GM21381 (cell line): ENCODE data around the gene CMTM6.
"Not testable (repeated sequence)": the region's sequence is repeated elsewhere in the genome, so short reads cannot be mapped to it uniquely, and the experiment has no call there.

ENCODE experiments used
- ATAC-seq: cut with Tn5 transposase; IDR thresholded peaks from one replicate; pipeline ENCODE4 v1.9.1; 2021; ENCODE audit warnings: mild to moderate bottlenecking, moderate library complexity; ENCODE audit not compliant: unreplicated experiment

The CMTM6 gene

DNA sequence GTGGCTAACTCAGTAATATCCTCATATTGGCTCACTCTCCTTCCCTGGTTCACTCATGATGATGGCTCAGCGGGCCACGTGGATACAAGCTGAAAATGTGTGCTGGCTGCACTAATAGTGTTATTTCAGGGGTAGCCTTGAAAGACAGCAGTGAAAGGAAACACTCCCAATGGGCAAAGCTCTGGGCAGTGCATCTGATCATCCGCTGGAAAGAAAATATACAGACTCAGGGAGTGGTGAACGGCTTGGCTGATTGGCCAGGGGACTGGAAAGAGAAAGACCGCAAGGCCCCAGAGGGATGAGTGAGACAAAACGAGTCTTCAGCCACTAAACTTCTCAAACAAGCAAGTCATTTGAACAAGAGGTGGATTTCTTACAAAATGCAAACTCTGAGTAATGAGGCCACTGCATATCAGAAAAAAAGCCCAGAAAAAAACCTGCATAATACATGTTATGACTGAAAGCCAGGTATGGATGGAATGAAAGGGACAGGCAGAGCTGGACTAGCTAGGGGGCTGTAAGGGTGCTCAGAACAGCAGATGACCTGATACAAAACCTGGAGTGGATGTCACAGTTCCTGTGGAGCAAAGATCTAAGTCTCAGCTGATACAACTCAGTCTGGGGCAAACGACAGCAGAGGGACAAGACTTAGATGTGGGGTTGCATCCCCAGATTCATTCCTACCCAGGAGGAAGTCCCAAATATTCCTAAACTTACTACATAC, 33.3 kb downstream of the CMTM6 start:
- ATAC-seq, result peak; percentile 14

DNA sequence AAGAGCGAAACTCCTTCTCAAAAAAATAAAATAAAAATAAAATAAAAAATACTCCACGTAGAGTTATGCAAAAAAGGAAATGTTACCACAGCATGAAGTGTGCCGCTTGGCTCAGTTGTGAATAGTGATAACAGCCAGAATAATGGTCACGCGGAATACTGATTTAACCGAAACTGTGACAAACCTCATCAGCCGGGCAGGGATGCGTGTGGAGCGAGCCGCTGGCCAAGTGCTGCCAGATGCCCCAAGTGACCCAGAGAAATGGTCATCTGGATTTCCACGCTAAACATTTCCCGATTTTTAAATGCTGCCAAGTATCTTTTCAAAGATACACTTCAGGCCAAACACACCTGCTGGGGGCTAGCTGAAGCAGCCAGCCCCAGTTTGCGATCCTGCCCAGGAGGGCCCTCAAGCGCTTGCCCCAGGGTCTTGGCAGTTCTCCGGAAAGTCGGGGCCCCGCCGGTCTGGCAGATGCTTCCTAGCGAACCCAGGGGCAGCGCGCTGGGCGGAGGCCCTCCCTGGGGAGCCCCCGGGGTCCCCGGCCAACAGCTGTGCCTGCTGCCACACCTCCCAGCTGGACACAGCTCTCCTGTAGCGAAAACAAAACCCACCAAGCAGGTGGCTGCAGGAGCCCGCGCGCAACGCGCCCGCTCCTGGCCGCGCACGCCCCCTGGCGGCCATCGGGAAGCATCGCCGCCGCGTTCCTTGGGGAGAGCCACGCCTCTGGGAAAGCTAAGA, 35.1 kb downstream of the CMTM6 start:
- peak; percentile 75 for ATAC-seq

DNA sequence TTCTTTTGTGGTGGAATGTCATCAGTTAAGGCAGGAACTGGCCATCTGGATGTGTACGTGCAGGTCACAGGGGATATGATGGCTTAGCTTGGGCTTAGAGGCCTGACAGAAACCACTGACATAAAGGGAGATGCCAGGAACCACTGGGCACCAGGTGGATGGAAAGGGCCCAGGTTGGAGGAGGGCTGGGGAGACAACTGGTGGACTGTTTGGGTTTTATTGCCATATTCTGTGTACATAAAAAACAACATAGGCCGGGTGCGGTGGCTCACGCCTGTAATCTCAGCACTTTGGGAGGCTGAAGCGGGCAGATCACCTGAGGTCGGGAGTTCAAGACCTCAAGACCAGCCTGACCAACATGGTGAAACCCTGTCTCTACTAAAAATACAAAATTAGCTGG, 35.8 kb downstream of the CMTM6 start:
- ATAC-seq, result not testable (repeated sequence)

DNA sequence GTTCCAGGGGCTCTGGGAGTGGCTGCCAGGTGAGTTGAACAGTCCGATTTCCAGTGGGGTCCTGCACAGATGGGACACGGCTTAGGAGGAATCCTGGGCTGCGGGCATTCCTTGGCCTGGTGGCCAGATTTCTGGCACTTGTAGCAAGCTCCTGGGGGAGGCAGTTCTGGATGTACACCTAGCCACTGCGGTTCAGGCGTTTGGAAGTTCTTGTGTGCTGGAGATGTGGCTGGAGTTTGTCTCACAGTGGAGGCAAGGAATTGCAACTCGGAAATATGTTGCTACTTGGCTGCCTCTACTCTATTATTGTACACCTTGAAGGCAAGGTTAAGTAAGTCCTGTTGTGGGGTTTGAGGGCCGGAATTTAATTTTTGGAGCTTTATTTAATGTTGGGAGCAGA, 37.9 kb downstream of the CMTM6 start:
- ATAC-seq, result not testable (repeated sequence)

DNA sequence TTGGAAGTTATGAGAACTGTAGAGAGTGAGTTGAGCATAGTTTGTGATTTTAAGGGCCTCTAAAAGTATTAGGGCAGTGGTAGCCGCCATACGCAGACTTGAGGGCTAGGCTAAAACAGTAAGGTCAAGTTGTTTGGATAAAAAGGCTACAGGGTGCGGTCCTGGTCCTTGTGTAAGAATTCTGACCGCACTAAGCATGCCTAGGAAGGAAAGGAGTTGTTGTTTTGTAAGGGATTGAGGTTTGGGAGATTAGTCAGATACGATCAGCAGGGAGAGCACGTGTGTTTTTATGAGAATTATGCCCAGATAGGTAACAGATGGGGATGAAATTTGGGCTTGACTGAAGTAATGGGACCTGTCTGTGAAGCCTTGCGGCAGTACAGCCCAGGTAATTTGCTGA, 39.2 kb downstream of the CMTM6 start:
- ATAC-seq, result not testable (repeated sequence)

DNA sequence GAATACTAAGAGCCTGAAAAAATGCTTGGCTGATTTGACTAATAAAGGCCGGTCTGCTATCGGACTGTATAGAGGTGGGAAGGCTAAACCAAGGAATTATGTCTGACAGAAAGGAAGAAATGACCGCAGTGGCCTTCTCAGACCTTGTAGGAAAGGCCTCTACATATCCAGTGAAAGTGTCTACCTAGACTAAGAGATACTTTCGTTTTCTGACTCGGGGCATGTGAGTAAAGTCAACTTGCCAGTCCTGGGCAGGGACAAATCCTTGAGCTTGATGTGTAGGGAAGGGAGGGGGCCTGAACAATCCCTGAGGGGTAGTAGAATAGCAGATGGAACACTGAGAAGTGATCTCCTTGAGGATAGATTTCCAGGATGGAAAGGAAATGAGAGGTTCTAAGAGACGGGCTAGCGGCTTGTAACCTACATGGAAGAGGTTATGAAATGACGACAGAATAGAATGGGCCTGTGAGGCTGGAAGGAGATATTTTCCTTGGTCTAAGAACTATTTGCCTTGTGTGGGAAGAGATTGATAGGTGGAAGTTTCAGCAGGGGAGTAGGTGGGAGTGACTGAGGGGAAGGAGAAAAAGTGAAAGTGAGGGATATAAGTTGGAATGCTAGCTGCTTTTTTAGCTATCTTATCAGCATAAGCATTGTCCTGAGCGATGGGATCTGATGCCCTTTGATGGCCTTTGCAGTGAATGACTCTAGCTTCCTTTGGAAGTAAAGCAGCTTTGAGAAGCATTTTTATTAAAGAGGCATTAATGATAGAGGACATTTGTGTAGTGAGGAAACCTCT, 40.3 kb downstream of the CMTM6 start:
- ATAC-seq, result not testable (repeated sequence)

DNA sequence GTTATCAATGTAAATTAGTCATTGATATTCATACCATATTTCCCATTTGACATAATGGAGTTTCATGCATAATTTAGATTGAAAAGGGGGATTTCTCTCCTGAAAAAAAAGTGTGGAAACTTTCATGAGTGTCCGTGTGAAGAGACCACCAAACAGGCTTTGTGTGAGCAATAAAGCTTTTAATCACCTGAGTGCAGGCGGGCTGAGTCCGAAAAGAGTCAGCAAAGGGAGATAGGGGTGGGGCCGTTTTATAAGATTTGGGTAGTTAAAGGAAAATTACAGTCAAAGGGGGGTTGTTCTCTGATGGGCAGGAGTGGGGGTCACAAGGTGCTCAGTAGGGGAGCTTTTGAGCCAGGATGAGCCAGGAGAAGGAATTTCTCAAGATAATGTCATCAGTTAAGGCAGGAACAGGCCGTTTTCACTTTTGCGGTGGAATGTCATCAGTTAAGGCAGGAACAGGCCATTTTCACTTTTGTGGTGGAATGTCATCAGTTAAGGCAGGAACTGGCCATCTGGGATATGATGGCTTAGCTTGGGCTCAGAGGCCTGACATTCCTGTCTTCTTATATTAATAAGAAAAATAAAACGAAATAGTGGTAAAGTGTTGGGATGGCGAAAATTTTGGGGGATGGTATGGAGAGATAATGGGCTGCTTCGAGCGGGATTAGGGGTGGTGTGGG, 41.7 kb downstream of the CMTM6 start:
- not testable (repeated sequence) for ATAC-seq

DNA sequence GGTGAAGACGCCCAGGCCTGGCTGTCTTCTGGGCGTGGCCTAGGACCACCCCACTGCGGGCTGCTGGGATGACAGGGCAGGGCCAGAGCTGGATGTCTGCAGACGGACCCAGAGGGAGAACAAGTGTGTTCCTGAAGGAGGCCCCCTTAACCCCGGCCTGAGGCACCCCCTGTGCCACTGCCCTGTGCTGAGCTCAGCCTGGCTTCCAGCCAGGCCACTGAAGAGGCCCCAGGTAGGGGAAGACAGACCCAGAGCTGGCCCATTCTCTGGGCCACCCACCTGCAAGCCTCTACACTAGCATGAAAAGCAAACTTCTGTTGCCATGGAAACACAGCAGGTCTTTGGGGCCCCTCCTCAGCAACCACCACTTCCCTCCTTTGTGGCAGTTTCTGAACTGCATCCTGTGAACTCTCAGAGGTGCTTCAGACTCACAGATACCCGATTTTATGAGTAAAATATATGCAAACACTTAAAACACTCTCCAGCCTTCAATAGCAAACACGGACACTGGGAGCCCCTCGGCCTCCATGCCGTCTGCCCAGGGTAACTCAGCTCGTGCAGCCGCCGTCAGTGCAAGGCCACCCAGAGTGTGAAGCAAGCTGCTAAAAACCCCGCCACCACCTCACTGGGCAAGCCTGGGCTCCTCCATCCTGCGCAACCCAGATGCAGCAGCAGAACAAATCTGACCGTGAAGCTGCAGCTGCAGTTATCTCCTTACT, 42.5 kb downstream of the CMTM6 start:
- peak; percentile 82 for ATAC-seq

DNA sequence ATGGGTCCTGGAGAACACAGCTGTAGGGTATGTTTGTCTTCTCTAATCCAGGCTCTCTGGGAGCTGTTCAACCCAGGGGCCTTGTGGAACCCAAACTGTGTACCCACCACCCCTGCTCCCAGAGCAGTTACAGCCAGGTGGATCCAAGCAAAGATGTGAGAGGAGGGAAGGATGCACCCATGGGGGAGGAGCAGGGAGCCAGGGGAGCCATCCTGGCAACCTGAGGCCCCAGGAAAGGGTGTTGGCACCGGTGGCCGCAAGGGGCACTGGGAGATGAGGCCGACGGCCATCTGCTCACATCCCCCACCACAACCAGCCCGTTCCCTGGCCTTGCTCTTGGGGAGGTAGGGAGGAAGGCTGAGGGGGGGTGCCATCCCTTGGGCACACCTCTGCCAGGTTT, 43.2 kb downstream of the CMTM6 start:
- ATAC-seq, result no peak

DNA sequence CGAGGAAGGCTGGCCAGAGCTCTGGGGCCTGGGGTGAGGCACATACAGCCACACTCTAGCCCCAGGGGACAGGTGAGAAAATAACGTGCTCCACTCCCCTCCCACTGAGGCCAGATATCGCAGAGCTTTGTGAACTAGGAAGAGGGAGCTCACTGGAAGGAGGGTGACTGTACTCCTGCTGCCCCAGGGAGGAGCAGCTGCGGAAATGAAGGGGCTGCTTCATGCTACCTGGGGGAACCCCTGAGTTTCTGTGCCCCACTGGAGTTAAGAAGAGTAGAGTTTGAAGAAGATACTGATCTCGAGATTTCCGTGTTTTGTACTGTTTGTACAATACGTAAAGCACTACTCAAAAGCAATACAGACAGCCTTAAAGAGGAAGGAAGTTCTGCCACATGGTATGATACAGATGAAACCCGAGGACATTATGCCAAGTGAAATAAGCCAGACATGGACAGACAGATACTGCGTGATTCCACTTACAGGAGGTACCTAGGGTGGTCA, 44.6 kb downstream of the CMTM6 start:
- ATAC-seq, result peak; percentile 55

DNA sequence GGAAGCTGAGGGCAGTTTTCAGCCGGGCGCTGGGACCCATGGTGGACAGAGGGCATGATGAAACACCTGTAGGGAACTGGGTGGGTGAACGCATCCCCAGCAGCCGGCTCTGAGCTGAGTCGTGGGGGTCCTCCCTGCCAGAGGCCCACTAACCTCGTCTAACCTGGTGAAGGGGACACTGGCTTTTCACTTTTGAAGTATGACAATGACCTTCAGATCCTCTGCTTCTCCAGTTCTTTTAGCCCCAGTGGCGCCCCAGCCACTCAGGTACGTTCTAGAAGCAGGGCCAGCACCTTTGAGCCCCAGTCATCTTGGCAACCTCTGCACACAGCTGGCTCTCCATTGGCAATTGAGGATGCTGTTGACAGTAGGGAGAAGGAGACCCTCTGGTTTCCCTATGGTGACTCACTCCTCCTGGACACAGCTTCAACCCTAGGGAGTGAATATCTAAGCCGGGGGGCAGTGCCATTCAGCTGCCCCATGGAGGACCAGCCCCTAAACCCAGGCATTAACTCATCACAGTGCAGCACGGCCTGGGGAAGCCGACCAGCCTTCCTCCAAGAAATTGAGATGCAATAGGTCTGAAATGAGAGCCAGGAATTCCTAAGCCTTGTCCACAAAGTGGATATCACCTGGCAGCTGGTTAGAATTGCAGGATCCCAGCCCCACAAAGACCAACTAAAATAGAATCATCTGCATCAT, 46.1 kb downstream of the CMTM6 start:
- no peak for ATAC-seq

DNA sequence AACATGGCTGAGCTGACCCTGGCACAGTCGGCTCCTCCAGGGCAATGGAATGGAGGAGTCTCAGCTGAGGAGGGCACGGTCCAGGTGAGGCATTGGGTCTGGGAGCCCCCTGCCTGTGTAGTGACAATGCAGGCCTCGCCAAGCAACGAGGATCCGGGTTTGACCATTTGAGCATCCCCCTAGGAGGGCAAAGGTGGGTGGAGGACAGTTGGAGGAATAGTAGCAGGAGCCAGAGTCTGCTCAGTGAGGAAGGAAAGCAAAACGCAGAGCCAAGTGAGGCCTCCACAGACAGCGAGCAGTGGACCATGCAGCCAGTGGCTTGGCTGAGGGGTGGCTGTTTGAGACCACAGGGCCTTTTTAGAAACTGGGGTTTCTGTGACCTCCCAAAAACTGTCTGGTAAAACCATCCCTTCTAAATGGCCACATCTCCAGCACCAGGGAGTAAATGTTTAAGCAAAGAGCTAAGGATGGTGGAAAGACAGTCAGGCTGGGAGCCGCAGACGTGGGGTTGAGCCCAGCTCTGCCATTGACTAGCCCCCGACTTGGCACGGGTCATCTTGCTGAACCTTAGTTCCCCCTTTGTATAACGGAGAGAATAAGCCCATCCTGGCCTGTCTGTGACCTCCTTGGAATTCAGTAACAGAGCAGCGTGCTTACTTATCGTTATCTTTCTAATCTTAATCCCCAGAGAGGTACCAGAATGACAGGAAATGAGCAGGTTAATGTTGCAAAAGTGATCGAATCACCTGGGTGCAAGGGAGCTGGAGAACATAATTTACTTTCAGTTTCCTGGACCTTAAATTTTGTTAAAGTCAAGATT, 46.8 kb downstream of the CMTM6 start:
- ATAC-seq, result no peak

DNA sequence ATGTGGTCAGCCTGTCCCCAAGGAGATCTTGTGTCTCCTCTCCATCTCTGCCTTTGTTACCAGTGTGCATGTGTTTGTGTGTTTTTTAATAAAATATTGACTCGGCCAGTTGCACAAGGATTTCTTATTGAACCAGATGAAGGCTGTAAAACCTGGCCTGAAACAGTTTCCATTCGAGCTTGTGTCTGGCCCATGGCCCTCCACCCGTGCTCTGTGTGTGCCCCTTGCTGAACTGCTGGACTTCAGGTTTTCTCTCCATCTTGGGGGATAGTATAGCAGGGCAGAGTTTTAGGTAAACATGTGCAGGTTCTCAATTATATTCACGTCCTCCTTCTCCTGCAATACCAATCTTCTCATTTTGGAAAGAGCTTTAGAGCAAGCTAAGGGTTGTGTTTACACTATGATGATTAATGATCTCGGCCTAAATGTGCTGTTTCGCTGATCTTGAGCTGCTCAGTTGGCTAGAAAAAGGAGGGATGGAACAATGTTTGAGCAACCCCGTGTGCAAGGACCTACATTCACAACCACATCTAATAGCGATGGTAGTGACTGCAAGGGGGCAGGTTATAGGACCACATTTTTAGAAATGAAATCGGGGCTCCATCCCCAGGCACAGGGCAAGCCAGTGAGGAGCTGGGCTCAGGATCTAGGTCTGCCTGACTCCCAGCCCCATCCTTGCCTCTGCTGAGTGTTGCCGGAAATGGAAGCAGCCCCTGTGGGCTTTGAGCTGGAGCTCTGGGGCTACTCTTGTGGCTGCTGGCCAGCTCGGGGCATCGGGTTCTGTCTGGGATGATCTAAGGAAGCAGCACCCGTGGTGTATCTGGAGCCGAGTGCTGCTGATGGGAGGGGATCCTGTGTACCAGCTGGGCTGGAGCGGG, 47.7 kb downstream of the CMTM6 start:
- no peak for ATAC-seq

DNA sequence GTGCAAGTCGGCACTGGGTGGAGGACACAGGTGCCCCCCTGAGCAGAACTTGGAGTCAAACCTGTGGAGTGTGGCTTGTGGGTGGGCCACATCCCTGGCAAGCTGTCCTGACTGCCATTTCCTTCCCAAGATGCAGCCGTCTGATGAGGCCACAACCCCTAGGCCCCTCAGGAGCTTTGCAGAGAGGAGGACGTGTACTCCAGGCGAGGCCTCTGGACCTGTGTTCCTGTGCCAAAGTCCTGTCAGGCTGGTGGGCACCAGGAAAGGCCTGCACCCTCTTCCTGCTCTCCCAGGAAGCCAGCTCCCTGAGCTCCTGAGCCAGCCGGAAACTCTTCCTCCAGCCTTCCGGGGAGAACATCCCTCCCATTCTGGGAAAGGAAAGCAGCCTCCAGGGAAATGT, 48.5 kb downstream of the CMTM6 start:
- no peak for ATAC-seq

DNA sequence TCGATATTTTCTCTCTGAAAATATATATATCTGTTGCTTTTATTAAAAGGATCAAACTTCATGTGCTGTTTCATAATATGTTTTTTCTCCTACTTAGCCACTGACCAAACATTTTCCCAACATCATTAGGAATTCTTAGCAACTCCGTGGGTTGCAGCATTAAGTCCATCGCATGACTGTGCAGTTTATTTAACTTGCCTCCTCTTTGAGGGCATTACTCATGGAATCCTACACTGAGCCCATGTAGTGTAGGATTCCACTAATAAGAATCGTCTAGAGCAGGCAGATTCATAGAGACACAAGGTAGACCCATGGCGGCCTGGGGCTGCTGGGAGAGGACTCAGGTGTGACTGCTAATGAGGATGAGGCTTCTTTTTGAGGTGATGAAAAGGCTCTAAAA, 49.3 kb downstream of the CMTM6 start:
- ATAC-seq, result no peak

DNA sequence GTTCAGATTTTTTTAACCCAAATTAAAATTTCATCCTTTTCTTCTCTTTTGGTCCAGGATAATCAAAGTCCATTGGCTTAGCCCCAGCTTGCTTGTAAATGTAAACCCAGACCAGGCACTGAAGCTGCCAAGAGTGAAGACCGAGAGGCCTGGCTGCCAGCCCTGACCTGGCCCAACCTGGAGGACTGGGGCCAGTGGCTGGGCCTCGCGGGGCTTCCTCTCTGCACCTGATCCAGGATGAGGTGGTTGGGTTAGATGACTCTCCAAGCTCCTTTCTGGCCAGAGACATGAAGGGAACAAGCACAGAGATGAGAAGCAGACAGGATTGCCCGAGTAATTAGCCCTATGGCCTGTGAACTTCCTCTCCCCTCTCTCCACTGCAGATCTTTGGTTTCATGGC, 50.6 kb downstream of the CMTM6 start:
- no peak for ATAC-seq

DNA sequence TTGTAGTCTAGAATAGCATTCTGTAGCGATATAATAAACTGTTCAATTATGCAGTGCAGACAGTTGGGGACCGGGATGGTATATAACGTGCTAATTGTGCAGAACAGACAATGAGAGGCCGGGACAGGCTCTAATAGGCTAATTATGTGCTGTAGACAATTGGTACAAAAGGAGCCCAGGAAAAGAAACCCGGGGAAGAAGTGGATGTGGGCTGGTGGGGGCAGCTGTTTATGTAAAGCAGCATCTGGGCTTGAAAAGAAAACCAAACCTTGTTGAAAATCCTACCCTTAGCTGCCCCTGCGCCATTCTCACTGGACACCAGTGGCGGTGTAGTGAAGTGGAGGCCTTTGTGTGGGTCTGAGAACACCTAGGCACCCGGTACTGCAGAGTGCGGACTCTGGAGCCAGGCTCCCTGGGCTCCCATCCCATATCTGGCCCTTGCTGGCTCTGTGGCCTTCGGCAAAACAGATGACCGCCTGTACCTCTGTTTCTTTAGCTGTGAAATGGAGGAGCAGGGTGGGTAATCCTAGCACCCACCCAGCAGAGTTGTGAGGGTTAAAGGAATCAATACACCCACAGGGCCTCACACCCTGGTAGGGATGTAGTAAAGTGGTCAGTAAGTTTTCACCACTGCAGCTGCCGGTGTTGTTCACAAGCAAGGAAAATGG, 51.5 kb downstream of the CMTM6 start:
- ATAC-seq, result no peak
